ENCODE data around the gene HNMT. TPM values are rescaled to one million over a fixed set of nuclear protein-coding genes. Genes with fewer than 3 reads are reported as not detected.

Gene HNMT
- 0.49 to 1.8 TPM (median 0.85 TPM) in 5 replicates for total RNA-seq (2022; extraction: Qiagen RNA extraction; ENCODE audit: low read depth)

GRCh38 chr2:137964066-137964858, at the start of gene HNMT:
TSS of gene HNMT (plus strand) at chr2:137964473. CDS start at chr2:137964492, 19 bp downstream.

All from A549 treated with RU486 at 1 μM for 4 hours (cell line).